A204.1 (cell line): Measurements from ENCODE around the gene DNAH2.

Source experiments
- FAIRE-seq: peaks from 2 replicates; lab custom pipeline; 2012; peaks lifted over from hg19 to GRCh38; lab: Jason Lieb, UNC

Gene DNAH2

DNA sequence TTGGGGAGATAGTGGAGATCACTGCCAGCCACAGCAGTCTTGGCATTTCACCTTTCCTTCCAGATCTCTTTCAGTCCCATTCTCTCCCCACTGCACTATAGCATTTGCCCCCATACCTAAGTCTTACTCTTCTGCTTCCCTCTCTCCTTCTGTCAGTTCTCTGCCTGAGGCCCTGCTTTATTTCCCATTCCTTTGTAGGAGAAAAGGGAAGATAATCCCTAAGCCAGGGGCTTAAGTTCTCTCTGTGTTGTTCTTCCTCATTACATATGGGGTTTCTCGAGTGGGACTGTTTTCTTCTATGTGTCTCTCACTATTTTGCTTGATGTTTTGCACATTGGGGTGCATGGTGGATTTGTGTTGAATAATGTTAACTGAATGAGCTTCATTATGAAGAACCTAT, 122.9 kb downstream of the DNAH2 start:
- FAIRE-seq: no peak

- no peak for FAIRE-seq
Measured at GRCh38 chr17:7840875-7841274, 123.3 kb downstream of the DNAH2 start.

DNA sequence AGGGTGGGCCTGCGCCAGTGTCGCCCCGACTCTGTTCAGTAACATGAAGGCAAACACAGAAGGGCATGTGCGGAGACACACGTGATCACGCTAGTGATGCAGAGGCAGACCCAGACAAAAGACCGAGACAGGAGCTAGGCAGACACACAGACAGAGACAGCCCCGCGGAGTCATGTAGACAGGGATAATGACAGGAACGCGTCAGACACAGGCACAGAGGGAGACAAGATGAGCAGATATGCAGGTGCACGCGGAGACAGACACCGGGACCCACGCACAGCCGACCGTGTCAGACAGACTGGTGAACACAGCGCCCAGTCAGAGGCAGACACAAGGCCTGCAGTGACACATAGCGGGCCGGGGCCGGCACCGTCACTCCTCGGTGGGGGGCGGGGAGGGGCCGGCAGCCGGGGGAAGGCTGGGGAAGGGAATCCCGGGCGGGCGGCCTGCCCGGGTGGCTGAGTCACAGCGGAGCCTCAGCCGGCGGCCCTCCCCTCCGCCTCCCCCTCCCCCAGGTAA, 123.9 kb downstream of the DNAH2 start:
- FAIRE-seq: no peak

DNA sequence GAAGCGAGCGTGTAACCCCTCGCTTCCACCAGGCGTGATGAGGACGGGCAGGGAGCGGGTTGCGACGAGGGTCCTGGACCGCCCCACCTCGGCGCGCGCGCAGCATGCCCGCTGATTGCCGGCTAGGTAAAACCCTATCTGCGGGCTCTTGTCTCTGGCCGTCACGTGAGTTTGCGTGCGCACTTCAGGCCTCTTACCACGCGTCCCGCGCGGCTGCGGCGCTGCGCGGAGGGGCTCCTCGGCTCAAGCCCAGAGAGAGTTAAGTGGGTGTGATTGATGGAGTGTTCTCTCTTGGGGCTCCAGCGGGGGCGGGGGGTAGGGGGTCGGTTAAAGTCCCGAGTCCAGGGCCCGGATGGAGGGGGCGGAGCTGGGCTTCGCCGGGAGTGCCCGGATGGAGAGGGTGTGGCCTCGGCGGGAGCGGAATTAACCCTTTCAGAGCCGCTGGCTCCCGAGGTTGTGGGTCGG, 124.4 kb downstream of the DNAH2 start:
- peak; percentile 30 for FAIRE-seq

GRCh38 chr17:7842380-7843256, 125.1 kb downstream of the DNAH2 start:
- FAIRE-seq: no peak

- no peak for FAIRE-seq
Measured at GRCh38 chr17:7843257-7843535, 125.7 kb downstream of the DNAH2 start.

- FAIRE-seq: no peak
Measured at GRCh38 chr17:7843536-7844291, 126.2 kb downstream of the DNAH2 start.

DNA sequence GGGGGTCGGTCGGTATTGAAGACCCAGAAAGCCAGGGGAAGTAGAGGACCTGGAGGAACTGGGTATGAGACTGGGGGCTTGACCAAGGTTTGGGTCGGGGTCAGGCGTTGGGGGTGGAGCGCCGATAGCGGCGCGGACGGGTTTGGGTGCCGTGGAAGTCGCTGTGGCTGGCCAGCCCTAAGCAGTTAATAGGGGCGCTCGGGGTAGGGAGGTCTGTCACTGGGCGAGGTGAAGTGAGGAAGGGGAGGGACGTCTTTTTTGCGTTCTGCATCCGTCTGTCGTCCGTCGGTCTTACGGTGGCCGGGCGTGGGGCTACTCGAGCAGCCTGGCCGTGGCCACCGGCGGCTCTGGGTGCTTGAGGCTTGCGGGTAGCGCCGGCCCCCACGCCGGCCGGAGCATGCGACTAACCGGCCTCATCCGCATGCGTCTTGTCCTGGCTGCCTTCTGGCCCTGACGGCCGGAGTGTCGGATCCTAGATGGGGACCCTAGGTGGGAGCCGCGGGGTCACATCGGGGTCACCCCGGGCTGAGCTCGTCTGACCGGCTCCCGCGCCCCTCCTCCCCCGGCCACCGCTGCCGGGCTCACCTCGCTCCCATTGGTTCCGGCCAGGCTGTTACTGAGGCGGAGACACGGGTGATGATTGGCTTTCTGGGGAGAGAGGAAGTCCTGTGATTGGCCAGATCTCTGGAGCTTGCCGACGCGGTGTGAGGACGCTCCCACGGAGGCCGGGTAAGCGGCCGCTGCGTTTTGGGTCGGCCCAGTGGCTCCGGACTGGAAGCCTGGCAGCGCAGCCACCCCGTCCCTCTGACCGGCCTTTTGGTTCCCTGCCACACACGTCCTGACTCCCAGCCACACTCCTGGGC, 127.0 kb downstream of the DNAH2 start:
- peak; percentile 98 for FAIRE-seq

DNA sequence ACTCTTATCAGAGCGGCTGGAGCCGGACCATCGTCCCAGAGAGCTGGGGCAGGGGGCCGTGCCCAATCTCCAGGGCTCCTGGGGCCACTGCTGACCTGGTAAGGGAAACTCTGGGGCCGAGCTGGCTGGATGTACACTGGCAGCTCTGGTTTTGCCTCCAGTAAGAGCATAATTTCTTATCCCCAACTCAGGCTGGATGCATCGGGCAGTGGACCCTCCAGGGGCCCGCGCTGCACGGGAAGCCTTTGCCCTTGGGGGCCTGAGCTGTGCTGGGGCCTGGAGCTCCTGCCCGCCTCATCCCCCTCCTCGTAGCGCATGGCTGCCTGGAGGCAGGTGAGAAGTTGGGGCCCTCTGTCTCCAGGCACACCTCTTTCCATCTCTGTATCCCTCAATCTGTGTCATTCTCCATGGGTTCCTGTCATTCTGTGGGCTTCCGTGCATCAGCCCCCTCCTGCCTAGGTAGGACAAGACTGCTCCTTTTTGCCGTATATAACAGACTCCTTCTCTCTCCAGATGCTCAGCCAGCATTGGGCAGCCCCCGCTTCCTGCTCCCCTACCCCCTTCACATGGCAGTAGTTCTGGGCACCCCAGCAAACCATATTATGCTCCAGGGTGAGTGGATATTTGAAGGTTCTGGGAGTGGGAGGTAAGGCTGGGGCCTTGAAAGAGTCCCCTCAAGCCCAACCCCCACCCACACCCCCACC, 128.0 kb downstream of the DNAH2 start:
- no peak for FAIRE-seq

- no peak for FAIRE-seq
Measured at GRCh38 chr17:7846063-7846735, 128.7 kb downstream of the DNAH2 start.

DNA sequence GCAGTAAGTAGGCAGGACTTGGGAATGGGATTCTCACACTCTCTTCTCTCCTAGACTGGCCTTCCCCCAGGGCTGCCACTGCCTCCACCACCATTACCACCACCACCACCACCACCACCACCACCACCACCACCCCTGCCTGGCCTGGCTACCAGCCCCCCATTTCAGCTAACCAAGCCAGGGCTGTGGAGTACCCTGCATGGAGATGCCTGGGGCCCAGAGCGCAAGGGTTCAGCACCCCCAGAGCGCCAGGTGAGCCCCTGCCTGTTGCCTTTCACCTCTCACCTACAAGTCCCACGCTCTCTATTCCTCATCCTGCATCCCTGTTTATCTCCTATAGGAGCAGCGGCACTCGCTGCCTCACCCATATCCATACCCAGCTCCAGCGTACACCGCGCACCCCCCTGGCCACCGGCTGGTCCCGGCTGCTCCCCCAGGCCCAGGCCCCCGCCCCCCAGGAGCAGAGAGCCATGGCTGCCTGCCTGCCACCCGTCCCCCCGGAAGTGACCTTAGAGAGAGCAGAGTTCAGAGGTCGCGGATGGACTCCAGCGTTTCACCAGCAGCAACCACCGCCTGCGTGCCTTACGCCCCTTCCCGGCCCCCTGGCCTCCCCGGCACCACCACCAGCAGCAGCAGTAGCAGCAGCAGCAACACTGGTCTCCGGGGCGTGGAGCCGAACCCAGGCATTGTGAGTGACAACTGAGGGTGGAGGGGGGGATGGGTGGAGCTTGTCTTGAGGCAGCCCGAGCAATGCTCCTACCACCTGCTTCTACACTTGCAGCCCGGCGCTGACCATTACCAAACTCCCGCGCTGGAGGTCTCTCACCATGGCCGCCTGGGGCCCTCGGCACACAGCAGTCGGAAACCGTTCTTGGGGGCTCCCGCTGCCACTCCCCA, 129.5 kb downstream of the DNAH2 start:
- FAIRE-seq: no peak

DNA sequence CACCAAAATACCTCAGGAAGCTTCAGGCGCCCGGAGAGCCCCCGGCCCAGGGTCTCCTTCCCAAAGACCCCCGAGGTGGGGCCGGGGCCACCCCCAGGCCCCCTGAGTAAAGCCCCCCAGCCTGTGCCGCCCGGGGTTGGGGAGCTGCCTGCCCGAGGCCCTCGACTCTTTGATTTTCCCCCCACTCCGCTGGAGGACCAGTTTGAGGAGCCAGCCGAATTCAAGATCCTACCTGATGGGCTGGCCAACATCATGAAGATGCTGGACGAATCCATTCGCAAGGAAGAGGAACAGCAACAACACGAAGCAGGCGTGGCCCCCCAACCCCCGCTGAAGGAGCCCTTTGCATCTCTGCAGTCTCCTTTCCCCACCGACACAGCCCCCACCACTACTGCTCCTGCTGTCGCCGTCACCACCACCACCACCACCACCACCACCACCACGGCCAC, 130.6 kb downstream of the DNAH2 start:
- FAIRE-seq: no peak

DNA sequence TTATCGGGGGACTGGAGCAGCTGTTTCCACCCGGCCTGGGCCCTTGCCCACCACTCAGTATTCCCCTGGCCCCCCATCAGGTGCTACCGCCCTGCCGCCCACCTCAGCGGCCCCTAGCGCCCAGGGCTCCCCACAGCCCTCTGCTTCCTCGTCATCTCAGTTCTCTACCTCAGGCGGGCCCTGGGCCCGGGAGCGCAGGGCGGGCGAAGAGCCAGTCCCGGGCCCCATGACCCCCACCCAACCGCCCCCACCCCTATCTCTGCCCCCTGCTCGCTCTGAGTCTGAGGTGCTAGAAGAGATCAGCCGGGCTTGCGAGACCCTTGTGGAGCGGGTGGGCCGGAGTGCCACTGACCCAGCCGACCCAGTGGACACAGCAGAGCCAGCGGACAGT, 131.2 kb downstream of the DNAH2 start:
- FAIRE-seq: no peak

- no peak for FAIRE-seq
Measured at GRCh38 chr17:7849130-7849750, 131.7 kb downstream of the DNAH2 start.

DNA sequence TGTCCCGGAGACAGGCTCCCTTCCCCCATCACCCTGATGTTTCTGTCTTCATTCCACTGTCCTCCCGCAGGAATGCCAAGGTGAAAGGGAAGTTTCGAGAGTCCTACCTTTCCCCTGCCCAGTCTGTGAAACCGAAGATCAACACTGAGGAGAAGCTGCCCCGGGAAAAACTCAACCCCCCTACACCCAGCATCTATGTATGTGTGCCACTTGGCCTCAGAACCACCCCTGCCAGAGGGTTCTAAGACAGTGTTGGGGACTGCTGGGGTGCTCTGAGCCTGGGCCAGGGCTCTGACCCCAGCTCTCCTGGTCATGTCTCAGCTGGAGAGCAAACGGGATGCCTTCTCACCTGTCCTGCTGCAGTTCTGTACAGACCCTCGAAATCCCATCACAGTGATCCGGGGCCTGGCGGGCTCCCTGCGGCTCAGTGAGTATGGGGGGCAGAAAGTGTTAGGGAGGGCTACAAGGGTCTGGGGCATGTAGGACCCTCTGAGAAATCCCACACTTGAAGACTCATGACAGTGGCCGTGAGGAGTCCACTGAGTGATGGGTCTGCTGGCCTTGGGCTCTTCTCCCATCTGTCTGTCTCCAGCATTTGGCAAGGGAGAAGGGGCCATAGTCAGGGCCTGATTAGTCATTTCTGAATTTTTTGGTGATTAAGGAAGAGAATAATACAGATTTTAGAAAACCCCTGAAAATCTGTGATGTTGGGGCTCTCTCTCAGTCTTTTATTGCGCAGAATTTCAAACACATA, 132.4 kb downstream of the DNAH2 start:
- no peak for FAIRE-seq

DNA sequence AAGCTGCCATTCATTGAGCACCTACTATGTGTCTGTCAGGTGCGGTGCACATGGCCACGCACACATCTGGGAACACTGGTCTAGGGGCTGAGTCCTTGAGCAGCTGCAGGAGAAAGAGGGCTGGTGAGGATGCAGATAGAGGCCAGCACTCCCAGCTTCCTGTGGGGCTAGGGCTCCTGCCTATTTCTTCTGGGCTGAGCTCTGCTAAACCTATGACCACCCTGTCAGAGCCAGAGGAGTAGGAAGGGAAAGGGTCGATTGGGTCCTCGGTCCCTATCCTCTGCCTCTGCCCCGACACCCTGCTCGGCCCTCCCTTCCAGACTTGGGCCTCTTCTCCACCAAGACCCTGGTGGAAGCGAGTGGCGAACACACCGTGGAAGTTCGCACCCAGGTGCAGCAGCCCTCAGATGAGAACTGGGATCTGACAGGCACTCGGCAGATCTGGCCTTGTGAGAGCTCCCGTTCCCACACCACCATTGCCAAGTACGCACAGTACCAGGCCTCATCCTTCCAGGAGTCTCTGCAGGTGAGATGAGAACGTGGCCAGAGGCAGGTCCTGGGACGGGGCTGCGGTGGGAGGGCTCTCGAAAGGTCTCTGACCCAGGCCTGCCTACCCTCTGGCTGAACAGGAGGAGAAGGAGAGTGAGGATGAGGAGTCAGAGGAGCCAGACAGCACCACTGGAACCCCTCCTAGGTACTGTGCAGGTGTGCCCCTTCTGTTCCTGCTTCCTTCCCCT, 133.3 kb downstream of the DNAH2 start:
- no peak for FAIRE-seq

GRCh38 chr17:7851438-7852261, 134.1 kb downstream of the DNAH2 start:
- peak; percentile 81 for FAIRE-seq
